OCI-LY3 (cell line): ENCODE measurements around the gene EFNA2.

Experiments used
- CTCF ChIP-seq: fragments of 200-600, 300-600 bp; sonication (generic); IDR thresholded peaks from 2 replicates; pipeline ENCODE4 v1.5.1; 2014; ENCODE audit warnings: antibody characterized with exemption, low read length, low read depth
- EZH2phosphoT487 ChIP-seq: fragments of 200-600 bp; shearing (Covaris generic); IDR thresholded peaks from 2 replicates; pipeline ENCODE4 v1.6.1; 2018; ENCODE audit warnings: antibody characterized with exemption, mixed run types, low read depth

- TF ChIP-seq CTCF (no peak), EZH2phosphoT487 (no peak)
Observed at GRCh38 chr19:1284979-1285736, 515 bp upstream of the EFNA2 start.
